Neural cell (in vitro differentiated cells): ENCODE measurements around the gene FAT2.

ENCODE experiments used
- CTCF ChIP-seq: fragments of 450-650 bp; IDR thresholded peaks from 2 replicates; pipeline ENCODE4 v1.5.1; 2014; ENCODE audit warnings: antibody characterized with exemption, mild to moderate bottlenecking, moderate library complexity; ENCODE audit not compliant: poor library complexity, severe bottlenecking
- EZH2 ChIP-seq: fragments of 200-600, 300-800 bp; shearing (Covaris generic), sonication (generic); IDR thresholded peaks from 2 replicates; pipeline ENCODE4 v1.6.1; 2014; ENCODE audit warnings: antibody characterized with exemption, low read length, borderline replicate concordance, mild to moderate bottlenecking; ENCODE audit not compliant: insufficient read depth, poor library complexity, severe bottlenecking
- POLR2AphosphoS5 ChIP-seq: IDR thresholded peaks from 2 replicates; pipeline ENCODE4 v1.6.1; 2012

- no peak for TF ChIP-seq CTCF
- no peak for TF ChIP-seq POLR2AphosphoS5
- TF ChIP-seq EZH2: no peak
Measured at GRCh38 chr5:151617383-151617840, 26.3 kb upstream of the FAT2 start.
